ENCODE data around the gene TAF11L12.
"Not testable (repeated sequence)": the region's sequence is repeated elsewhere in the genome, so short reads cannot be mapped to it uniquely, and the experiment has no call there.

Gene TAF11L12

DNA sequence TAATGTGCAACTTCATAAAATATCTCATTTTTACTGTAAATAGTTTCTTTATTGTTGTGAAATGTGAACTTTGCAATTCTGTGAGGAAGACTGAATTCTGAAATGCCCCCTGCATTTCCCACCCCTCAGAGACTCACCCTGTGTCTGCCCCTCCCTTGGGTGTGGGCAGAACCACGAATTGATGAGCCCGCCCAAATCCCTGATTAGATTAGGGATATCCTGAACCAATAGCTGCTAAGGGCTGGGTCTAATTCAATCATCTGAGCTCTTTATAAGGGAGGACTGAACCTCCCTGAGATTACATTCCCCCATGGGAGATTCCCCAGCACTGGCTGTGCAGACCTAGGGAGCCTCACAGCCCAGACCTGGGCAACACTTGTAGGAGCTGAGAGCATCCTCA, at the start of gene TAF11L12:
TAF11L12 (plus strand) TSS at position 301 of the 400 bp plus-strand sequence.
- DNase-seq (ENCODE audit: low read depth): not testable (repeated sequence)

DNA sequence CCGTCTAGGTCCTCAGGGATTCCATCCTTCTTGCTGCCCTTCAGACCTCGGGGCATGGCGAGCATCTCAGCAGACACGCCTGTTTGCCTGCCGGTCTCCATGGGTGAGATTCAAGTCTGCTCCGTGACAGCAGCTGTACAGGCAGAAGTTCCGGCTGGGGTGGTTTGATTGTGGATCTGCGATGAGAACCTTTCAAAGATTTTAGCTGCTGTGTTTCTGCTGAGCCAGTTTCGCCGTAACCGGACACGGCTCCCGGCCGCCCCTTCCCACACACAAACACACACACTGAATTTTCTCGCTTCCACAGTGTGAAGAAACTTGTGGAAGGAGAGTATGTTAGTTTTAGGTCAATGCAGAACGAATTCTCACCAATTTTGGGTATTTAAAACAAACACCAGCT, 24.5 kb upstream of the TAF11L12 start, which contains the start of gene TAF11L7:
TAF11L7 (minus strand) TSS at position 101 of the 400 bp plus-strand sequence.
- not testable (repeated sequence) for DNase-seq (ENCODE audit: low read depth)

DNA sequence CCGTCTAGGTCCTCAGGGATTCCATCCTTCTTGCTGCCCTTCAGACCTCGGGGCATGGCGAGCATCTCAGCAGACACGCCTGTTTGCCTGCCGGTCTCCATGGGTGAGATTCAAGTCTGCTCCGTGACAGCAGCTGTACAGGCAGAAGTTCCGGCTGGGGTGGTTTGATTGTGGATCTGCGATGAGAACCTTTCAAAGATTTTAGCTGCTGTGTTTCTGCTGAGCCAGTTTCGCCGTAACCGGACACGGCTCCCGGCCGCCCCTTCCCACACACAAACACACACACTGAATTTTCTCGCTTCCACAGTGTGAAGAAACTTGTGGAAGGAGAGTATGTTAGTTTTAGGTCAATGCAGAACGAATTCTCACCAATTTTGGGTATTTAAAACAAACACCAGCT, 19.3 kb upstream of the TAF11L12 start, which contains the start of gene TAF11L8:
TAF11L8 (minus strand) TSS at position 101 of the 400 bp plus-strand sequence.
- not testable (repeated sequence) for DNase-seq (ENCODE audit: low read depth)

DNA sequence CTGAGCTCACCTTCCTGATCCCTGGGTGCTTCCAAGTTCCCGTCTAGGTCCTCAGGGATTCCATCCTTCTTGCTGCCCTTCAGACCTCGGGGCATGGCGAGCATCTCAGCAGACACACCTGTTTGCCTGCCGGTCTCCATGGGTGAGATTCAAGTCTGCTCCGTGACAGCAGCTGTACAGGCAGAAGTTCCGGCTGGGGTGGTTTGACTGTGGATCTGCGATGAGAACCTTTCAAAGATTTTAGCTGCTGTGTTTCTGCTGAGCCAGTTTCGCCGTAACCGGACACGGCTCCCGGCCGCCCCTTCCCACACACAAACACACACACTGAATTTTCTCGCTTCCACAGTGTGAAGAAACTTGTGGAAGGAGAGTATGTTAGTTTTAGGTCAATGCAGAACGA, 15.9 kb upstream of the TAF11L12 start, which contains the start of gene TAF11L9:
TAF11L9 (minus strand) TSS at position 140 of the 400 bp plus-strand sequence.
- not testable (repeated sequence) for DNase-seq (ENCODE audit: low read depth)

DNA sequence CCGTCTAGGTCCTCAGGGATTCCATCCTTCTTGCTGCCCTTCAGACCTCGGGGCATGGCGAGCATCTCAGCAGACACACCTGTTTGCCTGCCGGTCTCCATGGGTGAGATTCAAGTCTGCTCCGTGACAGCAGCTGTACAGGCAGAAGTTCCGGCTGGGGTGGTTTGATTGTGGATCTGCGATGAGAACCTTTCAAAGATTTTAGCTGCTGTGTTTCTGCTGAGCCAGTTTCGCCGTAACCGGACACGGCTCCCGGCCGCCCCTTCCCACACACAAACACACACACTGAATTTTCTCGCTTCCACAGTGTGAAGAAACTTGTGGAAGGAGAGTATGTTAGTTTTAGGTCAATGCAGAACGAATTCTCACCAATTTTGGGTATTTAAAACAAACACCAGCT, 12.5 kb upstream of the TAF11L12 start, which contains the start of gene TAF11L10:
TAF11L10 (minus strand) TSS at position 101 of the 400 bp plus-strand sequence.
- DNase-seq (ENCODE audit: low read depth): not testable (repeated sequence)

DNA sequence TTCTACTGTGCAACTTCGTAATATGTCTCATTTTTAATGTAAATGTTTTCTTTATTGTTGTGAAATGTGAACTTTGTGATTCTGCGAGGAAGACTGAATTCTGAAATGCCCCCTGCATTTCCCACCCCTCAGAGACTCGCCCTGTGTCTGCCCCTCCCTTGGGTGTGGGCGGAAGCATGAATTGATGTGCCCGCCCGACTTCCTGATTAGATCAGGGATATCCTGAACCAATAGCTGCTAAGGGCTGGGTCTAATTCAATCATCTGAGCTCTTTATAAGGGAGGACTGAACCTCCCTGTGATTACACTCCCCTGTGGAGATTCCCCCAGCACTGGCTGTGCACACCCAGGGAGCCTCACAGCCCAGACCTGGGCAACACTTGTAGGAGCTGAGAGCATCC, 6.3 kb upstream of the TAF11L12 start, which contains the start of gene TAF11L11:
TAF11L11 (plus strand) TSS at position 304 of the 400 bp plus-strand sequence.
- not testable (repeated sequence) for DNase-seq (ENCODE audit: low read depth)

DNA sequence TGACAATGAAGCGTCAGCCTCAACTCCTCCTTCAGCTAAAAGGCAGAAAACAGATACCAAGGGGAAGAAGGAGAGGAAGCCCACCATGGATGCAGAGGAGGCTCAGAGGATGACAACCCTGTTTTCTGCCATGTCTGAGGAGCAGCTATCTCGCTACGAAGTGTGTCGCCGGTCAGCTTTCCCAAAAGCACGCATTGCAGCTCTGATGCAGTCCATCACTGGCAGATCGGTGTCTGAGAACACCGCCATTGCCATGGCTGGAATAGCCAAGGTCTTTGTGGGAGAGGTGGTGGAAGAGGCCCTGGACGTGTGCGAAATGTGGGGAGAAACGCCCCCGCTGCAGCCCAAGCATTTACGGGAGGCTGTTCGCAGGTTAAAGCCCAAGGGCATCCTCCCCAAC, 5.2 kb upstream of the TAF11L12 start:
- DNase-seq (ENCODE audit: low read depth): no peak

DNA sequence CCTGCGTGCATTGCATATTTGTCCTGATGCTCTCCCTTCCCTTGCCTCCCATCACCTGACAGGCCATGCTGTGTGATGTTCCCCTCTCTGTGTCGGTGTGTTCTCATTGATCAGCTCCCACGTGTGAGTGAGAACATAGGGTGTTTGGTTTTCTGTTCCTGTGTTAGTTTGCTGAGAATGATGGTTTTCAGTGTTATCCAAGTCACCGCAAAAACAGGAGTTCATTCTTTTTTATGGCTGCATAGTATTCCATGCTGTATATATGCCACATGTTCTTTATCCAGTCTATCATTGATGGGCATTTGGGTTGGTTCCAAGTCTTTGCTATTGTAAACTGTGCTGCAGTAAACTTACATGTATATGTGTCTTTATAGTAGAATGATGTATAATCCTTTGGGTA, 2.7 kb upstream of the TAF11L12 start:
- DNase-seq (ENCODE audit: low read depth): not testable (repeated sequence)

DNA sequence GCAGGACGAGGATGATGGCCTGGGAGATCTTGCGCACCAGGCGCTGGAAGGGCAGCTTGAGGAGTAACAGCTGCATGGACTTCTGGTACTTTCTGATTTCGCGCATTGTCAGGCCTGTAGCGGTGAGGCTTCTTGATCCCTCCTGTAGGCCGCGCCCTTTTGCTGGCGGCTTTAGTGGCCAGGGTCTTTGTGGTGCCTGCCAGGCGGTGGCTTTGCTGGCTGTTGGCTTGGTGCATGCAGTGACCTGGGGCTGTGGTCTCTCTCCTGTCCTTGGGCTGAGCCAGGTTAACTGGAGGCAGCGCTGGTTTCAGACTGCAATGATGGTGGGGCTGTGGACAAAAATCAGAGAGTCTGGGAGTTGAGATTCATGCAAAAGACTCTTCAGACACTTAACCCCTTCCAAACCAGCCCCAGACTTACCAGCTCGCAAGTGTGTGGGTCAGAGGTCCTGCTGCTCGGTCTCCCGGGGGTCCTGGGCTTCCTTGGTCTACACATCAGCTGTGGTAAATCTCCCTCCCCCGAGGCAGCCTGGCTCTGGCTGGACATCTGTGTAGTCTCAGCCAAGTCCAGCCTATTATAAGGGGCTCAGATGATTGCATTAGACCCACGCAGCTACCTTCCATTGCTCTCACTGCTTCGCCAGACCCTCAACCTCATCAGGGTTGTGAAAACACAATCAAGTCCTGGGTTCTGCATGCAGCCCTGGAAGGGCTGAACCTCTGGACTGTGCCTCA, 4.8 kb downstream of the TAF11L12 start:
- no peak for DNase-seq (ENCODE audit: low read depth)

DNA sequence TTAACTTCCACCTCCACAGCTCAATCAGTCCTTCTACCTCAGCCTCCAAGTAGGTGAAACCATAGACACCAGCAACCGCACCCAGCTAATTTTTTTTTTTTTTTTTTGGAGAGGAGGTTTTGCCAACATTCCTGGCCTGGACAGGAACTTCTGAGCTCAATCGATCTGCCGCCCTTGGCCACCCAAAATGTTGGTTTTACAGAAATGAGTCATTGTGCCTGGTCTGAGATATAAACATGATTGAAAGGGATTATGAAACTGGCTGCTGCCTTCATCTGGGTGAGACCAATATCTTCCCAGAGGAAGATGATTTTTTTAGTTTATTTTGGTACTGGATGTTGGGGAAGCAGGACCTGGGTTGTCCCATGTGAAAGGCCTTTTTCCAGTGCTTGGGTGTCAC, 9.2 kb downstream of the TAF11L12 start:
- no peak for DNase-seq (ENCODE audit: low read depth)

DNA sequence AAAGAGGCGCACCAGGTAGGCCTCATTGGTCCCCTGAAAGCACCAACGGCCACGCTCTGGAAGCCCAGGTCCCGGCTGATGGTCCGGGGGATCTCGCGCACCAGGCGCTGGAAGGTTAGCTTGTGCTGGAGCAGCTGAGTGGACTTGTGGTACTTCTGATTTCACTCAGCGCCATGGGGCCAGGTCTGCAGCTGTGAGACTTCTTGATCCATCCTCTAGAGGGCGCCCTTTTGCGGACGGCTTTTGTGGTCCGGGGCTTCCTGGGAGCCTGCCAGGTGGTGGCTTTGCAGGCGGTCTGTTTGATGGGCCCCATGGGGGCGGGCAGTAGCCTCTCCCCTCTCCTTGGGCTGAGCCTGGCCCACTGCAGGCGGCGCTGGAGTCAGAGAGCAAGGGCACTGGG, 10.4 kb downstream of the TAF11L12 start:
- no peak for DNase-seq (ENCODE audit: low read depth)

DNA sequence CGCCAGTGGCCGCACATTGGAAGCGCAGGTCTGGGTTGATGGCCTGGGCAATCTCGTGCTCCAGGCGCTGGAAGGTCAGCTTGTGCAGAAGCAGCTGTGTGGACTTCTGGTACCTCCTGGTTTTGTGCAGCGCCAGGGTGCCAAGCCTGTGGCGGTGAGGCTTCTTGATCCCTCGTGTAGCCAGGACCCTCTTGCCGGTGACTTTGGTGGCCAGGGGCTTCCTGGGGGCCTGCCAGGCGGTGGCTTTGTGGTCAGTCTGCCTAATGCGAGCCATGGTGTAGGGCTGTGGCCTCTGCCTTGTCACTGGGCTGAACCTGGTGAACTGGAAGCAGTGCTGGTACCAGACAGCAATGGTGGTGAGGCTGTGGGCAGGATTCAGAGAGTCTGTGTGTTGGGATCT, 15.5 kb downstream of the TAF11L12 start:
- DNase-seq (ENCODE audit: low read depth): no peak

DNA sequence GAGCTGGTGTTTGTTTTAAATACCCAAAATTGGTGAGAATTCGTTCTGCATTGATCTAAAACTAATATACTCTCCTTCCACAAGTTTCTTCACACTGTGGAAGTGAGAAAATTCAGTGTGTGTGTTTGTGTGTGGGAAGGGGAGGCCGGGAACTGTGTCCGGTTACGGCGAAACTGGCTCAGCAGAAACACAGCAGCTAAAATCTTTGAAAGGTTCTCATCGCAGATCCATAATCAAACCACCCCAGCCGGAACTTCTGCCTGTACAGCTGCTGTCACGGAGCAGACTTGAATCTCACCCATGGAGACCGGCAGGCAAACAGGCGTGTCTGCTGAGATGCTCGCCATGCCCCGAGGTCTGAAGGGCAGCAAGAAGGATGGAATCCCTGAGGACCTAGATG, 21.6 kb downstream of the TAF11L12 start, which contains the start of gene TAF11L13:
TAF11L13 (plus strand) TSS at position 301 of the 400 bp plus-strand sequence.
- DNase-seq (ENCODE audit: low read depth): not testable (repeated sequence)

DNA sequence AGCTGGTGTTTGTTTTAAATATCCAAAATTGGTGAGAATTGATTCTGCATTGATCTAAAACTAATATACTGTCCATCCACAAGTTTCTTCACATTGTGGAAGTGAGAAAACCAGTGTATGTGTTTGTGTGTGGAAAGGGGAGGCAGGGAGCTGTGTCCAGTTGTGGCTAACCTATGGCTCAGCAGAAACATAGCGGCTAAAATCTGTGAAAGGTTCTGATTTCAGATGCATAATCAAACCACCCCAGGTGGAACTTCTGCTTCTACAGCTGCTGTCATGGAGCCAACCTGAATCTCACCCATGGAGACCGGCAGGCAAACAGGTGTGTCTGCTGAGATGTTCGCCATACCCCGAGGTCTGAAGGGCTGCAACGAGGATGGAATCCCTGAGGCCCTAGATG, 24.0 kb downstream of the TAF11L12 start, which contains the start of gene TAF11L14:
TAF11L14 (plus strand) TSS at position 301 of the 400 bp plus-strand sequence.
- no peak for DNase-seq (ENCODE audit: low read depth)

DNA sequence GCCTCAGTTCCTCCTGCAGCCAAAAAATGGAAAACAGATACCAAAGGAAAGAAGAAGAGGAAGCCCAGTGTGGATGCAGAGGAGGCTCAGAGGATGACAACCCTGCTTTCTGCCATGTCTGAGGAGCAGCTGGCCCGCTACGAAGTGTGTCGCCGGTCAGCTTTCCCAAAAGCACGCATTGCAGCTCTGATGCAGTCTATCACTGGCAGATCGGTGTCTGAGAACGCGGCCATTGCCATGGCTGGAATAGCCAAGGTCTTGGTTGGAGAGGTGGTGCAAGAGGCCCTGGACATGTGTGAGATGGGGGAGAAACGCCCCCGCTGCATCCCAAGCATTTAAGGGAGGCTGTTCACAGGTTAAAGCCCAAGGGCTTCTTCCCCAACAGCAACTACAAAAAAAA, 39.0 kb downstream of the TAF11L12 start:
- DNase-seq (ENCODE audit: low read depth): not testable (repeated sequence)

DNA sequence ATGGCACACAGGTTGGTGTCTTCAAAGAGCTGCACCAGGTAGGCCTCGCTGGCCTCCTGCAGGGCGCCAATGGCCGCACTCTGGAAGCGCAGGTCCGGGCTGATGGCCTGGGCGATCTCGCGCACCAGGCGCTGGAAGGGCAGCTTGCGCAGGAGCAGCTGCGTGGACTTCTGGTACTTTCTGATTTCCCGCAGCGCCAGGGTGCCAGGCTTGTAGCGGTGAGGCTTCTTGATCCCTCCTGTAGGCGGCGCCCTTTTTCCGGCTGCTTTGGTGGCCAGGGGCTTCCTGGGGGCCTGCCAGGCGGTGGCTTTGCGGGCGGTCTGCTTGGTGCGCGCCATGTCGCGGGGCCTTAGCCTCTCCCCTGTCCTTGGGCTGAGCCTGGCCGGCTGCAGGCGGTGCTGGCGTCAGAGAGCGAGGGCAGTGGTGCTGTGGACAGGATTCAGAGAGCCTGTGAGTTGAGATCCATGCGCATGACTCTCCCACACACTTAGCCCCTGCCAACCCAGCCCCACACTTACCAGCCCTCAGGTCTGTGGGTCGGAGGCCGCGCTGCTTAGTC, 45.1 kb downstream of the TAF11L12 start:
- DNase-seq (ENCODE audit: low read depth): not testable (repeated sequence)

DNA sequence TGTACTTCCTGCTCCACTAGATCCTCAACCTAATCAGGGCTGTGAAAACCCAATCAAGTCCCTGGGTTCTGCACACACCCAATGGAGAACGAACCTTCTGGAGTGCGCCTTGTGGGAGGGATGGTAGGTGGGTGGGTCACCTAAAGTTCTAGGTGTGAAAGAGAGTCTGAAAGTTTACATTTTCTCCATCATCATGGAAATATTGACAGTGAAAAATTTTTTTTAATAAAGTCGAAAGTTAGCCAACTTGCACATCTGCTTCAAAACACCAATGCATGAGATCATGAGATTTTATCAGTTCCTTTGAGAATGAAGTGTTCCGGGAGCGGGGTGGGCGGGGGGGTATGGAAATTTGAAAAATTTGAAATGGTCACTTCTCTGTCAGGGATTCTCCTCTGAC, 45.7 kb downstream of the TAF11L12 start:
- no peak for DNase-seq (ENCODE audit: low read depth)

Measured in GM04503 (cell line).